ENCODE data around the gene C1orf174. TPM values are rescaled to one million over a fixed set of nuclear protein-coding genes. Genes with fewer than 3 reads are reported as not detected.

Gene C1orf174
- total RNA-seq, 1 donor from 2014 or later: 19.9 TPM

DNA sequence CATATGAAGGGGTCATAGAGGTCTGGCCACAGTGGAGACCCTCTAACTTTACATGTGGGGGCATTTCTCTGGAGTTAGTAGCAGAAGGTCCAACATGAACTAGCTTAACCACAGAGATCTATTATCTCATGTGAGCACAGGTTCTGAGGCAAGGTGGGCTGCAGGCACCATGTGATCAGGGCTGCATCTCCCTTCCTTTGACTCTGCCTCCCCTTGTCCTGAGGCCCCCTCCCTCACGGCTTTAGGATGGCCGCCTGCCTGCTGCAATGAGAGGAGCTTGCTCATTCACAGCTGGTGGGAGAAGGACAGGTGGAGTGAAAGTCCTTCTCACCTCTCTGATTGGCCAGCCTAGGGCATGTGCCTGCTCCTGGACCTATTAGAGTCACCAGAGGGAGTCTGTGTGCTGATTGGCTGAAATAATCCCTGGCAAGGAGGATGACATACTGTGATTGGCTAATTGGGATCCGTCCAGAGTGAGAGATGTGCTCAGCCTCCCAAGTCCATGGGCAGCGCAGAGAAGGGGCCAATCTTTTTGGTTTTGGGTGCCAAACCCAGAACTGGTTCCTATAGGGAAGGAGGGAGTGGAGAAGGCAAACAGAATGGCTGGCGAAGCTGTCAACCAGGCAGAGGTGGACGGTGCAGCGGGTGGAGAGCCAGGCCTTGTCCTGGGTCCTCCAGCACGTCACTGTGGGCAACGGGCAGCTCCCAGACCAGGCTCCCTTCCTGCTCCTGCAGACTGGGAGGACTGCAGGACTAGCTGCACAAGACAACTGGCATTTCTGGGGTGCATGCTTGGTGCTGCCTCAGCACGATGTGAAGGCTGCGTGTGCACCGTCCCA lies 39.4 kb upstream of the C1orf174 start:
- Histone ChIP-seq H3K27me3 (peaks cover 22% of the 10 kb centered on the region), H3K36me3 (no peaks in the 10 kb centered on the region), H3K4me1 (peaks cover 3% of the 10 kb centered on the region), H3K27ac (no peak overlapping the region), H3K4me3 (no peak overlapping the region), H3K9me3 (peaks cover 5% of the 10 kb centered on the region)
- DNase-seq (no peak), ATAC-seq (no peak)
- intact Hi-C loops (cut with DNase I): no loop called here
- TF ChIP-seq CTCF (IDR thresholded peaks at IDR 0.05): no peak

DNA sequence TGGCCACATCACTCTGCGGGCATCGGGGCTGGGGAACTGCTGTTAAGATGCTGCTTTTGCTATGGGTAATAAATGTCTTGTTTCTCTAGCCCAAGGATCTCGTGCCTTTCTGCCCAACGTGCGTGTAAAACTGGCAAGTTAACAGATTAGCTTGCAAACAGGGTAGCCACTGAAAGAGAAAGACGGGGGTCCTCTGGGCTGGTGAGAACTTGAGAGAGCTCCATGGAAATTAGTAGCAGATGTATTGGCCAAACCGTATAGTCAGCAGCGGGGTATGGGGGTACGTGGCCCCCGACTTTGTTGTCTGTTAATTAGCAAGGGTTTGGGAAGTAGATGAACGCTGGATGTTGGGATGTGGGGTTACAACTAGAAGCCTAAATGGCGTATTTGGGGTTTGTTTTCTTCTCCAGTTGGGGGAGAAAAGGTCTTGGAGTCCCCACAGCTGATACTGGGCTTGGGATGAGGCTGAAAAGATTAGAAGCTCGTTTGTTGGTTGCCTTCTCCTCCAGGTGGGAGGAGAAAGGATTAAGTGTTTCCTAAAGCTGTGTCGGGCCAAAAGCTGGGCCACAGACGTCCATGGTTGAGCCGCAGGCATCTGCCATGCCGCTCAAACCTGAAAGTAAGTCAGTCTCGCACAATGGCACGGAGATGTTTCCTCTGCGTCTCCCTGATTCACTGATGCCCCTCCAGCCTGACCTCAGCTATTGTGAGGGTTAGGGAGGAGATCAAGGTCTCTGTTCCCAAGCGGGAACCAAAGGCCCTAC lies 32.3 kb upstream of the C1orf174 start:
- H3K36me3 ChIP-seq: no peaks in the 10 kb centered on the region
- peaks cover 9% of the 10 kb centered on the region for H3K27me3 ChIP-seq
- peaks cover 5% of the 10 kb centered on the region for H3K9me3 ChIP-seq
- no peak overlapping the region for H3K4me3 ChIP-seq
- no peak for ATAC-seq
- no peaks in the 10 kb centered on the region for H3K4me1 ChIP-seq
- no peak for DNase-seq
- H3K27ac ChIP-seq: no peak overlapping the region
- intact Hi-C loops (cut with DNase I): no loop called here
- no peak for TF ChIP-seq CTCF (IDR thresholded peaks at IDR 0.05)

- Histone ChIP-seq H3K36me3 (no peaks in the 10 kb centered on the region), H3K27me3 (peaks cover 9% of the 10 kb centered on the region), H3K4me1 (no peaks in the 10 kb centered on the region), H3K9me3 (no peaks in the 10 kb centered on the region), H3K4me3 (no peak overlapping the region), H3K27ac (no peak overlapping the region)
- DNase-seq: peak; percentile 53
- ATAC-seq: no peak
- TF ChIP-seq CTCF (IDR thresholded peaks at IDR 0.05): no peak
- intact Hi-C loops (cut with DNase I): no loop called here
Observed at GRCh38 chr1:3931007-3931912, 31.2 kb upstream of the C1orf174 start.

- ATAC-seq (no peak), DNase-seq (no peak)
- H3K36me3 ChIP-seq: no peaks in the 10 kb centered on the region
- H3K27me3 ChIP-seq: peaks cover 5% of the 10 kb centered on the region
- H3K27ac ChIP-seq: no peak overlapping the region
- no peak for TF ChIP-seq CTCF (IDR thresholded peaks at IDR 0.05)
- H3K4me1 ChIP-seq: no peaks in the 10 kb centered on the region
- no peak overlapping the region for H3K4me3 ChIP-seq
- no peaks in the 10 kb centered on the region for H3K9me3 ChIP-seq
- intact Hi-C loops (cut with DNase I): no loop called here
Observed at GRCh38 chr1:3930301-3931006, 30.4 kb upstream of the C1orf174 start.

DNA sequence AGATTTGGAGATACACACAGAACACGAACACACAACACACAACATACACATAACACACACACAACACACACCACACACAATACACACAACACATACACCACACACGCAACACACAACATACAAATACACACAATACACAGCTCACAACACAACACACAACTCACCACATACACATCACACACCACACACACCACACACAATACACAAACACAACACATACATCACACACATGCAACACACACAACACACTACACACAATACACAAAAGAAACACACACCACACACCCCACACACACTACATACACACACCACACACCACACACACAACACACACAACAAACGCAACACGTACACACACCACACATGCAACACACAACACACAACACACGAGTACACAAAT lies 29.1 kb upstream of the C1orf174 start:
- intact Hi-C loops (cut with DNase I): no loop called here
- H3K36me3 ChIP-seq: no peaks in the 10 kb centered on the region
- no peak for TF ChIP-seq CTCF (IDR thresholded peaks at IDR 0.05)

More for the DNA sequence above, 29.1 kb upstream of the C1orf174 start:
- no peak overlapping the region for H3K4me3 ChIP-seq
- H3K27ac ChIP-seq: no peak overlapping the region
- peaks cover 2% of the 10 kb centered on the region for H3K27me3 ChIP-seq
- no peaks in the 10 kb centered on the region for H3K9me3 ChIP-seq
- no peak for ATAC-seq
- DNase-seq: no peak
- no peaks in the 10 kb centered on the region for H3K4me1 ChIP-seq

Measured in upper lobe of right lung (tissue), 1 donor.